Neutrophil (primary cell): ENCODE data around the gene MAN1B1.

ENCODE experiments used
- H3K27ac ChIP-seq: fragments of 200-600 bp; sonication (generic); 2 replicates; pipeline ENCODE4 v1.5.1; 2016; ENCODE audit warnings: mild to moderate bottlenecking, moderate library complexity
- H3K27me3 ChIP-seq: fragments of 200-600 bp; sonication (generic); 2 replicates; pipeline ENCODE4 v1.6.0; 2016; ENCODE audit warnings: mild to moderate bottlenecking
- H3K36me3 ChIP-seq: fragments of 200-600 bp; sonication (generic); 2 replicates; pipeline ENCODE4 v1.5.1; 2017
- H3K4me1 ChIP-seq, 2 experiments: fragments of 200-600 bp in 1 of 2; sonication (generic) in 1 of 2; 1 replicate in 1 of 2; 2 replicates in 1 of 2; pipeline versions ENCODE4 v1.5.1 to v1.6.1; 2013 to 2016; ENCODE audit warnings: low read depth in 1 of 2, low read length in 1 of 2, mild to moderate bottlenecking in 1 of 2, moderate library complexity in 1 of 2; ENCODE audit not compliant: control insufficient read depth in 1 of 2, insufficient read depth in 1 of 2
- H3K4me3 ChIP-seq, 2 experiments: fragments of 200-600 bp in 1 of 2; sonication (generic) in 1 of 2; 1 replicate in 1 of 2; 2 replicates in 1 of 2; pipeline ENCODE4 v1.5.1; 2013 to 2016; ENCODE audit warnings: low read depth in 1 of 2, low read length in 1 of 2, mild to moderate bottlenecking in 1 of 2, moderate library complexity in 1 of 2
- H3K9me3 ChIP-seq: fragments of 200-600 bp; sonication (generic); 2 replicates; pipeline ENCODE4 v1.5.1; 2016
- CTCF ChIP-seq: fragments of 200-600 bp; sonication (generic); IDR thresholded peaks from 2 replicates; pipeline ENCODE4 v1.5.1; 2016; ENCODE audit warnings: antibody characterized with exemption

The MAN1B1 gene

GRCh38 chr9:137044502-137045177 lies 42.1 kb upstream of the MAN1B1 start:
- no peaks in the 10 kb centered on the region for H3K36me3 ChIP-seq
- TF ChIP-seq CTCF = no peak
- peaks cover 93% of the 10 kb centered on the region for H3K27me3 ChIP-seq
- H3K9me3 ChIP-seq = no peaks in the 10 kb centered on the region
- peaks cover 11 to 13% of the 10 kb centered on the region in 2 experiments for H3K4me1 ChIP-seq
- no peak overlapping the region for H3K27ac ChIP-seq
- no peak overlapping the region for H3K4me3 ChIP-seq

GRCh38 chr9:137045294-137046087 lies 41.3 kb upstream of the MAN1B1 start:
- H3K4me3 ChIP-seq = no peak overlapping the region
- H3K9me3 ChIP-seq = no peaks in the 10 kb centered on the region
- no peak overlapping the region for H3K27ac ChIP-seq
- H3K4me1 ChIP-seq = peaks cover 11 to 13% of the 10 kb centered on the region in 2 experiments
- peaks cover 97% of the 10 kb centered on the region for H3K27me3 ChIP-seq
- TF ChIP-seq CTCF = no peak
- no peaks in the 10 kb centered on the region for H3K36me3 ChIP-seq

- Histone ChIP-seq H3K4me1 (peaks cover 11 to 13% of the 10 kb centered on the region in 2 experiments), H3K27ac (no peak within 1 kb of the TSS), H3K27me3 (peaks cover 97% of the 10 kb centered on the region), H3K9me3 (no peaks in the 10 kb centered on the region), H3K4me3 (peak within 1 kb of the TSS in 1 of 2 experiments; percentile 24), H3K36me3 (no peaks in the 10 kb centered on the region)
- TF ChIP-seq CTCF = peak; percentile 63
Measured at GRCh38 chr9:137046088-137046787, 40.5 kb upstream of the MAN1B1 start, which contains the start of gene NPDC1. TSS of gene NPDC1 (minus strand) at chr9:137046177. CDS start at chr9:137045989, 188 bp downstream.

- Histone ChIP-seq H3K9me3 (no peaks in the 10 kb centered on the region), H3K27me3 (peaks cover 100% of the 10 kb centered on the region), H3K27ac (no peak overlapping the region), H3K4me1 (peaks cover 28 to 32% of the 10 kb centered on the region in 2 experiments), H3K4me3 (no peak overlapping the region), H3K36me3 (no peaks in the 10 kb centered on the region)
- TF ChIP-seq CTCF = no peak
Measured at GRCh38 chr9:137048655-137049543, 37.9 kb upstream of the MAN1B1 start.
